ENCODE data around the gene GTF2H2. TPM values are rescaled to one million over a fixed set of nuclear protein-coding genes. Genes with fewer than 3 reads are reported as not detected.

The GTF2H2 gene
- total RNA-seq, 2 donors from 2014 or later, result 46.2 to 52.6 TPM

Other genes with a start within 250 kb of the GTF2H2 start
- 10 to 100 TPM in 1 of 2 donors, 1 to 10 TPM in 1; 6.4 to 11.1 TPM for gene SERF1A, start 167.0 kb downstream of the GTF2H2 start, total RNA-seq
- 10 to 100 TPM; 61.8 to 72.6 TPM for gene SMN1, start 142.6 kb downstream of the GTF2H2 start, total RNA-seq
- 1 to 10 TPM; 7.9 to 9.3 TPM for gene NAIP, start 42.3 kb downstream of the GTF2H2 start, total RNA-seq